ENCODE measurements around the gene RHBDL2. TPM values are rescaled to one million over a fixed set of nuclear protein-coding genes. Genes with fewer than 3 reads are reported as not detected.

RHBDL2 gene
- total and polyA plus RNA-seq, 4 donors, result 0.14 to 0.28 (median 0.17) TPM; not detected in 1

DNA sequence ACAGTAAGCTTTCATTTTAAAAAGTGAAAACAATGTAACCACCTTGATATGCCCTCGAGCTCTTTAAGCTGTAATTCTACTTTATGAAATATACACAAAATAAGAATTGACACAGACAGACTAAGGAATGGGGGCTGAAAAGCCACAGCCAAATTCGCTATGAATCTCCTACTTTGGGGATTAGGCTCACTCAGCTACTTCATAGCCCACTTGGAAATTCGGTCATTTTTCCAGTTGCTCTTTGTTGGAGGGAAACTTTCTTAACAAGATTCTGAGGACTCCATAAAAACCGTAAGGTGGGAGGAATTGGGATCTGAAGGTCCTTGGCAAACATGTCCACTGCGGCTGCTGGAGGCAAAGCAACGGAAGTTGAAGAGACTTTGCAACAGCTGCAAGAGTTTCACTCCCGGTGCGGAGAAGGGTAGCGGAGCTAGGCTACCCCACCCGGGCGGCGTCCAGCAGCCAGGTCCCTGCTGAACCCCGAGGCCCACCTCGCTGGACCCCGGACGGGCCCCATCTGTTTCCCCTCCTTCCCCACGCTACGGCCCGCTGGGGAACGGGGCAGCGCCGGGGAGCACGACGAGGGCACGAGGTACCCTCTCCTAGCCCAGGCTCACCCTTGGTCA, 69.1 kb downstream of the RHBDL2 start (continued):
- TF ChIP-seq, protein P1, sequence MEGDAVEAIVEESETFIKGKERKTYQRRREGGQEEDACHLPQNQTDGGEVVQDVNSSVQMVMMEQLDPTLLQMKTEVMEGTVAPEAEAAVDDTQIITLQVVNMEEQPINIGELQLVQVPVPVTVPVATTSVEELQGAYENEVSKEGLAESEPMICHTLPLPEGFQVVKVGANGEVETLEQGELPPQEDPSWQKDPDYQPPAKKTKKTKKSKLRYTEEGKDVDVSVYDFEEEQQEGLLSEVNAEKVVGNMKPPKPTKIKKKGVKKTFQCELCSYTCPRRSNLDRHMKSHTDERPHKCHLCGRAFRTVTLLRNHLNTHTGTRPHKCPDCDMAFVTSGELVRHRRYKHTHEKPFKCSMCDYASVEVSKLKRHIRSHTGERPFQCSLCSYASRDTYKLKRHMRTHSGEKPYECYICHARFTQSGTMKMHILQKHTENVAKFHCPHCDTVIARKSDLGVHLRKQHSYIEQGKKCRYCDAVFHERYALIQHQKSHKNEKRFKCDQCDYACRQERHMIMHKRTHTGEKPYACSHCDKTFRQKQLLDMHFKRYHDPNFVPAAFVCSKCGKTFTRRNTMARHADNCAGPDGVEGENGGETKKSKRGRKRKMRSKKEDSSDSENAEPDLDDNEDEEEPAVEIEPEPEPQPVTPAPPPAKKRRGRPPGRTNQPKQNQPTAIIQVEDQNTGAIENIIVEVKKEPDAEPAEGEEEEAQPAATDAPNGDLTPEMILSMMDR (IDR thresholded peaks at IDR 0.05; ENCODE audit: low read depth, low read length, missing input control), result no peak
- TF ChIP-seq ZBTB33 (IDR thresholded peaks at IDR 0.05), result no peak
- TF ChIP-seq JUND (IDR thresholded peaks at IDR 0.05), result no peak
- no peak for TF ChIP-seq SP1 (IDR thresholded peaks at IDR 0.05)
- no peak for TF ChIP-seq FOXA1 (IDR thresholded peaks at IDR 0.05)
- TF ChIP-seq HNF4A (conservative IDR thresholded peaks at IDR 0.05), result no peak

DNA sequence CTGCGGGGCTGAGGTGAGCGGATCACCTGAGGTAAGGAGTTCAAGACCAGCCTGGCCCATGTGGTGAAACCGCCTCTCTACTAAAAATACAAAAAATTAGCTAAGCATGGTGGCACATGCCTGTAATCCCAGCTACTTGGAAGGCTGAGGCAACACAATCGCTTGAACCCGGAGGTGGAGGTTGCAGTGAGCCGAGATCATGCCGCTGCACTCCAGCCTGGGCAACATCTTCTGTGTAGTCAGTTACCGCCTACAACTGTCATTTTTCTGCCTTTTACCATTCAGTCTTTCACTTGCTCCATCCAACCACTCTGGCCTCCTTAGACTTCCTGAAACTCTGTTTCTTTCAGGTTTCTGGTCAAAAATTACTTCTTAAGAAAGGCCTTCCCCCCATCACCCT, 70.6 kb downstream of the RHBDL2 start:
- Histone ChIP-seq H3K9me3 (ENCODE audit: control insufficient read depth in 4 of 4, low read length in 3 of 4) (no peaks in the 10 kb centered on the region), H3K36me3 (ENCODE audit: control insufficient read depth in 4 of 4, insufficient read depth in 3 of 4, low read depth in 1 of 4, low read length in 3 of 4) (peaks cover 0 to 5% (median 0%) of the 10 kb centered on the region in 4 donors), H3K4me3 (ENCODE audit: low read depth in 1 of 3, low read length in 3 of 3) (no peak overlapping the region), H3K27me3 (ENCODE audit: control insufficient read depth in 4 of 4, insufficient read depth in 4 of 4, low read length in 3 of 4) (no peaks in the 10 kb centered on the region), H3K9ac (ENCODE audit: low read depth in 1 of 2, low read length in 2 of 2) (no peak overlapping the region), H3K4me1 (ENCODE audit: control insufficient read depth in 4 of 4, insufficient read depth in 4 of 4, low read length in 3 of 4) (peaks cover 0 to 21% (median 19%) of the 10 kb centered on the region in 4 donors), H3K27ac (ENCODE audit: low read depth in 1 of 2, low read length in 2 of 2) (no peak overlapping the region)
- TF ChIP-seq NR2F2 (IDR thresholded peaks at IDR 0.05) (no peak), ATF3 (IDR thresholded peaks at IDR 0.05) (no peak), HNF4A (conservative IDR thresholded peaks at IDR 0.05) (no peak), HNF4G (IDR thresholded peaks at IDR 0.05) (no peak), RXRA (IDR thresholded peaks at IDR 0.05) (no peak)
- WGBS, result 94% methylated on average over 8 of the region's 8 CpGs
- DNase-seq (ENCODE audit: low spot score), result no peak

- Histone ChIP-seq H3K9ac (ENCODE audit: low read depth in 1 of 2, low read length in 2 of 2) (no peak overlapping the region), H3K4me1 (ENCODE audit: control insufficient read depth in 4 of 4, insufficient read depth in 4 of 4, low read length in 3 of 4) (peaks cover 0 to 7% (median 4%) of the 10 kb centered on the region in 4 donors), H3K27me3 (ENCODE audit: control insufficient read depth in 4 of 4, insufficient read depth in 4 of 4, low read length in 3 of 4) (no peaks in the 10 kb centered on the region), H3K4me3 (ENCODE audit: low read depth in 1 of 3, low read length in 3 of 3) (no peak overlapping the region), H3K27ac (ENCODE audit: low read depth in 1 of 2, low read length in 2 of 2) (no peak overlapping the region), H3K9me3 (ENCODE audit: control insufficient read depth in 4 of 4, low read length in 3 of 4) (no peaks in the 10 kb centered on the region), H3K36me3 (ENCODE audit: control insufficient read depth in 4 of 4, insufficient read depth in 3 of 4, low read depth in 1 of 4, low read length in 3 of 4) (peaks cover 0 to 4% (median 0%) of the 10 kb centered on the region in 4 donors)
- DNase-seq (ENCODE audit: low spot score), result no peak
- WGBS, result 96% methylated on average over 8 of the region's 8 CpGs
- no peak for TF ChIP-seq RAD21 (IDR thresholded peaks at IDR 0.05)
- TF ChIP-seq YY1 (IDR thresholded peaks at IDR 0.05), result no peak
- TF ChIP-seq, protein P1 (IDR thresholded peaks at IDR 0.05; ENCODE audit: low read depth, low read length, missing input control), result no peak
- no peak for TF ChIP-seq RXRA (IDR thresholded peaks at IDR 0.05)
- no peak for TF ChIP-seq HNF4G (IDR thresholded peaks at IDR 0.05)
- no peak for TF ChIP-seq REST (IDR thresholded peaks at IDR 0.05)
- no peak for TF ChIP-seq ZBTB33 (IDR thresholded peaks at IDR 0.05)
- TF ChIP-seq MAX (IDR thresholded peaks at IDR 0.05), result no peak
- no peak for TF ChIP-seq GABPA (IDR thresholded peaks at IDR 0.05 in 1 of 2, conservative IDR thresholded peaks at IDR 0.05 in 1 of 2)
- TF ChIP-seq JUND (IDR thresholded peaks at IDR 0.05), result no peak
Measured at GRCh38 chr1:38867208-38867607, 74.4 kb downstream of the RHBDL2 start.
